Measurements from ENCODE around the gene PTPRG. TPM values are rescaled to one million over a fixed set of nuclear protein-coding genes. Genes with fewer than 3 reads are reported as not detected.

PTPRG gene
- polyA plus RNA-seq, 5 donors: 28.0 to 55.8 (median 48.4) TPM

DNA sequence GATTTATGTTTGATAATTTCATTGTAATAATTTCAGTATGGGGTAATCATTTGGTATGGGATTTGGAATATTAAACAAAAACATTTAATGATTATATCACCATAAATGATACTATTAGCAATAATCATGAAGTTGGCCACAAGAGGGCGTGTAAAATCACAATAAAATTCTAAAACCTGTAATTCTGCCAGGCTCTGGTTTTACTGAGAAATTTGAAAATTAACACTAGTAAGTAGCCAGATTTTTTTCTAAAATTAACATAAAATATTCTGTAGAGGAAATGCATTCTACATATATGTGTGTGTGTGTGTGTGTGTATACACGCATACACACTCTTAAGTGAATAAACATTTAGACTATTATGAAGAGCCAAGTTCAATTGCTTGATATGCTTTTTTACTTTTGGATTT, 771.5 kb downstream of the PTPRG start:
- peak; percentile 1 to 13 for DNase-seq

DNA sequence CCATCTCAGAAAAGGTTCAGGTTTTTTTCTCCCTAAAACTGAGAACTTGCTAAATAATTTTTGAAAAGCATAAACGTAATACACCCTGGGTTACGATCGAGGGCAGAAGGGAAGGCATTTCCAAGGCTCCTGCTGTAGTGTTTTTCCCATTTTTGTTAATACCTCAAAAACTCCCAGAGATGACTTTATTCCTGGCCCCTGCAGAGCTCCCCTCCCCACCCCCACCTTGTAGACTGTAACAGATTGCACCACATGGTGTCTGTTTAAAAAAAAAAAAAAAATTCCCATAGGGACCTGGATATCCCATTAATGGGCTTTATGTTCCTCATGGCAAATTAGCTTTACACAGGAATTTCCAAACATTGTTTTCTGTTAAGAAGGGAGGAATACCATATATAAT, 773.8 kb downstream of the PTPRG start:
- no peak for DNase-seq

DNA sequence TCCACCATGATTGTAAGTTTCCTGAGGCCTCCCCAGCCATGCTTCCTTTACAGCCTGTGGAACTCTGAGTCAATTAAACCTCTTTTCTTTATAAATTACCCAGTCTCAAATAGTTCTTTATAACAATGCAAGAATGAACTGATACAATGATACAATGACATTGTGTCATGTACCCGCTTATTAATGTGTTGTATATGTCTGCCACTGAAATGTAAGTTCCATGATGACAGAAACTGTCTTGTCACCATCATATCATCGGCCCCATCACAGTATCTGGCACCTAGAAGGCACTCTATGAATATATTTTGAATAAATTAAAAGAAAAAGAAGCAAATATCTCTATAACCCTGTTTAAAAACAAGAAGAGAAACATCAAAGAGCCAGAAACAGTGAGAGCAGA, 782.4 kb downstream of the PTPRG start:
- DNase-seq: no peak

All from right lung (tissue), 5 donors.